ENCODE data around the gene BEAN1. TPM values are rescaled to one million over a fixed set of nuclear protein-coding genes. Genes with fewer than 3 reads are reported as not detected.

BEAN1 gene
- total RNA-seq, 2 experiments from 2014 or later, result not detected

- H3K4me3 Mint-ChIP-seq, result peak overlapping the region; percentile 55
- intact Hi-C loops (cut with DNase I, micrococcal nuclease), result loop anchor here (1.0 to 10.0 kb wide), 6 partner anchors 28 to 352 kb away; partner anchors contain the start of genes CKLF (in 1 of the 2) and CMTM3 (in 1 of the 2)
- H3K36me3 Mint-ChIP-seq (ENCODE audit: low read depth), result peaks cover 3% of the 10 kb centered on the region
- H3K4me1 Mint-ChIP-seq, result peaks cover 77% of the 10 kb centered on the region
- no peaks in the 10 kb centered on the region for H3K27me3 Mint-ChIP-seq
- ATAC-seq (no peak), DNase-seq (no peak)
- ChIA-PET POLR2A (interaction anchor here (0.6 to 1.5 kb wide), 5 partner anchors 26 to 86 kb away, joined by 3 to 15 read pairs (median 5); partner anchors contain the start of gene CKLF), CTCF (interaction anchor here (0.8 to 5.8 kb wide), 10 partner anchors 12 to 128 kb away, joined by 3 to 59 read pairs (median 6); partner anchors contain the start of genes CKLF, CMTM3 and TK2)
- H3K9me3 Mint-ChIP-seq (ENCODE audit: low read depth), result no peaks in the 10 kb centered on the region
- H3K27ac Mint-ChIP-seq, result peak overlapping the region; percentile 86
Measured at GRCh38 chr16:66522816-66523590, 95.9 kb downstream of the BEAN1 start.

GRCh38 chr16:66523861-66524354 is 96.8 kb downstream of the BEAN1 start:
- Mint-ChIP-seq H3K4me3 (peak overlapping the region; percentile 37), H3K9me3 (ENCODE audit: low read depth) (no peaks in the 10 kb centered on the region), H3K4me1 (peaks cover 70% of the 10 kb centered on the region), H3K27ac (peak overlapping the region; percentile 86), H3K36me3 (ENCODE audit: low read depth) (peaks cover 3% of the 10 kb centered on the region), H3K27me3 (no peaks in the 10 kb centered on the region)
- intact Hi-C loops (cut with DNase I, micrococcal nuclease), result loop anchor here in 1 of 2 experiments (10.0 kb wide), 1 partner anchor 351 kb away; no protein-coding TSS in a partner anchor
- ChIA-PET POLR2A (interaction anchor here (0.6 kb wide), 1 partner anchor 85 kb away, joined by 4 read pairs; no protein-coding TSS in a partner anchor), CTCF (interaction anchor here (1.0 to 5.8 kb wide), 4 partner anchors 10 to 127 kb away, joined by 3 to 59 read pairs (median 12); partner anchors contain the start of genes CKLF and TK2)
- DNase-seq (peak; percentile 48), ATAC-seq (peak; percentile 13)

GRCh38 chr16:66524601-66525164 is 97.6 kb downstream of the BEAN1 start:
- Mint-ChIP-seq H3K4me3 (no peak overlapping the region), H3K27ac (peak overlapping the region; percentile 87), H3K9me3 (ENCODE audit: low read depth) (no peaks in the 10 kb centered on the region), H3K4me1 (peaks cover 66% of the 10 kb centered on the region), H3K36me3 (ENCODE audit: low read depth) (peaks cover 3% of the 10 kb centered on the region), H3K27me3 (no peaks in the 10 kb centered on the region)
- intact Hi-C loops (cut with DNase I, micrococcal nuclease), result loop anchor here in 1 of 2 experiments (10.0 kb wide), 1 partner anchor 350 kb away; no protein-coding TSS in a partner anchor
- no peak for ATAC-seq
- CTCF ChIA-PET, result interaction anchor here (0.8 to 5.8 kb wide), 4 partner anchors 9 to 48 kb away, joined by 3 to 59 read pairs (median 3); partner anchors contain the start of genes CKLF and TK2
- POLR2A ChIA-PET, result no interaction called here
- no peak for DNase-seq

DNA sequence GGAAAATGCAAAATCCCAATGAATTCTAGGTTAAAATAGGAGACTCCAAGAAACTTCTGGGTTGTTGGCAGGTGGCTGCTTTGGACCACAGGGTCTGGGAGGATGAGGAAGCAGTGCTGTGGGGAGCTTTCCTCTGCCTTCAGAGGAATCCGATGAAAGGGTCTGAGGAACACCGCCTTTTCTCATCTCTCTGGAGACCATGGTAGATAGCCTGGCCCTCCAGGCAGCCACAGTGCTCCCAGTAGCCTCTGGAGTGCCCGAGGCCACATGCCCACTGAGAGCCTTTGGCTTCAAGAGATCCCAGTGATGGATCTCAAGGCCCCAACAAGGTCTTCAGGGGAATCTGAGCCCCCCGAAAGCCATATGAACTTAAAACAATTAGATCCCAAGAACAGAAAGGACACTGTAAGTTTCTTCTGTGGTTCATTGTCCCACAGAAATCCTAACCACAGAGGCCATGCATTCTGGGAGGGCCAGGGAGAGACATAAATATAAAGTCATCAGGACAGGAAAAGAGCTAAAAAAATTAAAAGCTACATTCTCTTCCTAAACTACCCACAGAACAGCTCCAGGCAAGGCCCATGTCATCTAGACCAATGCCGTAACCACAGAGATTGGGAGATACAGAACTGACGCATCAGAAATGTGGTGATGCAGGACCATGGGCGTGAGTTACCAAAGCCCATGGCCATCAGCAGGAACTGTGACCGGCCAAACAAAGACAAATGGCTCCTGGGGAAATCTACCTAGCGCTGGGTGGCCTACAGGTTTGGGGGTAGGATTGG is 98.5 kb downstream of the BEAN1 start:
- Mint-ChIP-seq H3K4me1 (peaks cover 62% of the 10 kb centered on the region), H3K36me3 (ENCODE audit: low read depth) (peaks cover 3% of the 10 kb centered on the region), H3K9me3 (ENCODE audit: low read depth) (no peaks in the 10 kb centered on the region), H3K4me3 (no peak overlapping the region), H3K27me3 (no peaks in the 10 kb centered on the region), H3K27ac (peak overlapping the region; percentile 34)
- ChIA-PET POLR2A (interaction anchor here (1.0 kb wide), 1 partner anchor 38 kb away, joined by 3 read pairs; no protein-coding TSS in a partner anchor), CTCF (interaction anchor here (0.8 to 5.8 kb wide), 4 partner anchors 18 to 49 kb away, joined by 3 to 59 read pairs (median 4); partner anchors contain the start of genes CKLF and TK2)
- no peak for DNase-seq
- intact Hi-C loops (cut with DNase I, micrococcal nuclease), result loop anchor here in 1 of 2 experiments (10.0 kb wide), 1 partner anchor 349 kb away; no protein-coding TSS in a partner anchor
- ATAC-seq, result no peak

GRCh38 chr16:66528294-66528693 is 101.2 kb downstream of the BEAN1 start:
- no peak for DNase-seq
- CTCF ChIA-PET, result interaction anchor here (1.4 to 1.7 kb wide), 2 partner anchors 15 to 36 kb away, joined by 4 to 5 read pairs; no protein-coding TSS in a partner anchor
- H3K27me3 Mint-ChIP-seq, result no peaks in the 10 kb centered on the region
- H3K4me1 Mint-ChIP-seq, result peaks cover 35% of the 10 kb centered on the region
- H3K9me3 Mint-ChIP-seq (ENCODE audit: low read depth), result no peaks in the 10 kb centered on the region
- H3K36me3 Mint-ChIP-seq (ENCODE audit: low read depth), result peaks cover 3% of the 10 kb centered on the region
- no peak overlapping the region for H3K27ac Mint-ChIP-seq
- POLR2A ChIA-PET, result no interaction called here
- no peak for ATAC-seq
- H3K4me3 Mint-ChIP-seq, result no peak overlapping the region
- intact Hi-C loops (cut with DNase I, micrococcal nuclease), result loop anchor here in 1 of 2 experiments (10.0 kb wide), 1 partner anchor 347 kb away; no protein-coding TSS in a partner anchor

GRCh38 chr16:66529475-66529874 is 102.4 kb downstream of the BEAN1 start:
- H3K4me1 Mint-ChIP-seq, result peaks cover 23% of the 10 kb centered on the region
- H3K9me3 Mint-ChIP-seq (ENCODE audit: low read depth), result no peaks in the 10 kb centered on the region
- intact Hi-C loops (cut with DNase I, micrococcal nuclease), result loop anchor here in 1 of 2 experiments (10.0 kb wide), 1 partner anchor 345 kb away; no protein-coding TSS in a partner anchor
- no peak for DNase-seq
- no peaks in the 10 kb centered on the region for H3K27me3 Mint-ChIP-seq
- ATAC-seq, result no peak
- ChIA-PET CTCF (interaction anchor here (0.7 to 1.7 kb wide), 2 partner anchors 24 to 34 kb away, joined by 4 to 5 read pairs; no protein-coding TSS in a partner anchor), POLR2A (no interaction called here)
- peaks cover 3% of the 10 kb centered on the region for H3K36me3 Mint-ChIP-seq (ENCODE audit: low read depth)
- H3K4me3 Mint-ChIP-seq, result no peak overlapping the region
- H3K27ac Mint-ChIP-seq, result peak overlapping the region; percentile 20

Other genes with a start within 250 kb of the BEAN1 start
- gene CDH5, start 60.6 kb upstream of the BEAN1 start, total RNA-seq, result not detected
- 1 to 10 TPM; 3.8 to 6.4 TPM for gene TK2, start 122.8 kb downstream of the BEAN1 start, total RNA-seq
- gene CKLF, start 125.3 kb downstream of the BEAN1 start, total RNA-seq, result 100 to 1,000 TPM in 1 of 2 experiments, 10 to 100 TPM in 1; 93.5 to 122 TPM
- gene CMTM1, start 139.1 kb downstream of the BEAN1 start, total RNA-seq, result 10 to 100 TPM in 1 of 2 experiments, 1 to 10 TPM in 1; 6.4 to 11.8 TPM
- gene CMTM2, start 152.2 kb downstream of the BEAN1 start, total RNA-seq, result under 1 TPM in 1 of 2 experiments, not detected in 1; 0.51 TPM
- 10 to 100 TPM; 53.7 to 59.7 TPM for gene CMTM3, start 177.4 kb downstream of the BEAN1 start, total RNA-seq

All from activated CD4-positive, alpha-beta T cell treated with anti-CD3 and anti-CD28 coated beads for 36 hours (primary cell).